Neuronal stem cell (in vitro differentiated cells): ENCODE measurements around the gene KCTD19.

Experiments used
- DNase-seq: peaks from one replicate; pipeline ENCODE4 v3.0.0-alpha.2; 2013; ENCODE audit warnings: low spot score
- H2AFZ ChIP-seq: one replicate; pipeline ENCODE4 v1.6.1; 2013; ENCODE audit warnings: mild to moderate bottlenecking, low read length, inconsistent platforms
- H2AK5ac ChIP-seq: 2 replicates; pipeline ENCODE4 v1.6.1; 2013; ENCODE audit warnings: low read depth, mild to moderate bottlenecking, inconsistent platforms, low read length, moderate library complexity, mixed read lengths
- H2BK120ac ChIP-seq: 2 replicates; pipeline ENCODE4 v1.6.1; 2013; ENCODE audit warnings: low read depth, mild to moderate bottlenecking, inconsistent platforms, low read length, moderate library complexity, mixed read lengths
- H2BK12ac ChIP-seq: one replicate; pipeline ENCODE4 v1.6.1; 2013; ENCODE audit warnings: low read length, inconsistent platforms
- H2BK15ac ChIP-seq: 2 replicates; pipeline ENCODE4 v1.6.1; 2013; ENCODE audit warnings: mild to moderate bottlenecking, low read length, inconsistent platforms, mixed read lengths
- H2BK5ac ChIP-seq: one replicate; pipeline ENCODE4 v1.6.1; 2013; ENCODE audit warnings: inconsistent platforms, mild to moderate bottlenecking, low read length, moderate library complexity
- H3K14ac ChIP-seq: one replicate; pipeline ENCODE4 v1.6.1; 2013; ENCODE audit warnings: low read length, inconsistent platforms
- H3K18ac ChIP-seq: 2 replicates; pipeline ENCODE4 v1.6.1; 2013; ENCODE audit warnings: low read length, inconsistent platforms
- H3K23ac ChIP-seq: 2 replicates; pipeline ENCODE4 v1.6.1; 2013; ENCODE audit warnings: low read depth, mild to moderate bottlenecking, mixed read lengths, low read length, inconsistent platforms; ENCODE audit not compliant: poor library complexity
- H3K27ac ChIP-seq: replicated peaks from 3 replicates; pipeline ENCODE4 v1.5.1; 2013; ENCODE audit warnings: low read length, inconsistent platforms
- H3K27me3 ChIP-seq, 3 experiments: 2 replicates each; pipeline ENCODE4 v1.6.1; 2013; ENCODE audit warnings: low read length in 3 of 3, mild to moderate bottlenecking in 2 of 3, inconsistent platforms in 1 of 3, low read depth in 1 of 3, mixed read lengths in 1 of 3, moderate library complexity in 1 of 3; ENCODE audit not compliant: control insufficient read depth in 3 of 3, insufficient read depth in 3 of 3
- H3K36me3 ChIP-seq, 2 donors: replicated peaks in 1 of 2; 2 replicates each; pipeline ENCODE4 v1.6.1; 2013; ENCODE audit warnings: low read length in 2 of 2; ENCODE audit not compliant: control insufficient read depth in 2 of 2, insufficient read depth in 2 of 2
- H3K4ac ChIP-seq: 2 replicates; pipeline ENCODE4 v1.6.1; 2013; ENCODE audit warnings: inconsistent platforms, mild to moderate bottlenecking, low read length, moderate library complexity
- H3K4me1 ChIP-seq, 2 donors: 1 replicate in 1 of 2; 2 replicates in 1 of 2; pipeline ENCODE4 v1.6.1; 2013; ENCODE audit warnings: low read length in 2 of 2, low read depth in 1 of 2; ENCODE audit not compliant: control insufficient read depth in 2 of 2, insufficient read depth in 1 of 2
- H3K4me2 ChIP-seq: one replicate; pipeline ENCODE4 v1.6.1; 2013; ENCODE audit warnings: mild to moderate bottlenecking, low read length, inconsistent platforms; ENCODE audit not compliant: insufficient read depth, poor library complexity, severe bottlenecking
- H3K4me3 ChIP-seq, 2 donors: 2 replicates each; pipeline ENCODE4 v1.5.1; 2013; ENCODE audit warnings: low read length in 2 of 2, mild to moderate bottlenecking in 2 of 2, inconsistent platforms in 1 of 2, moderate library complexity in 1 of 2
- H3K79me1 ChIP-seq: one replicate; pipeline ENCODE4 v1.6.1; 2013; ENCODE audit warnings: low read depth, mild to moderate bottlenecking, inconsistent platforms, low read length, moderate library complexity
- H3K9ac ChIP-seq: one replicate; pipeline ENCODE4 v1.6.1; 2013; ENCODE audit warnings: mild to moderate bottlenecking, low read depth, low read length, inconsistent platforms; ENCODE audit not compliant: poor library complexity
- H3K9me3 ChIP-seq, 2 donors: replicated peaks in 1 of 2; 2 replicates each; pipeline versions ENCODE3 to v1.6.1; 2013; ENCODE audit warnings: low read length in 2 of 2, mild to moderate bottlenecking in 2 of 2, inconsistent platforms in 1 of 2, low read depth in 1 of 2, mixed read lengths in 1 of 2, moderate library complexity in 1 of 2; ENCODE audit not compliant: control insufficient read depth in 2 of 2, insufficient read depth in 1 of 2
- H4K8ac ChIP-seq: one replicate; pipeline ENCODE4 v1.6.1; 2013; ENCODE audit warnings: low read depth, mild to moderate bottlenecking, inconsistent platforms, low read length, moderate library complexity
- H4K91ac ChIP-seq: one replicate; pipeline ENCODE4 v1.6.1; 2013; ENCODE audit warnings: low read length, low read depth, mild to moderate bottlenecking, inconsistent platforms; ENCODE audit not compliant: poor library complexity
- WGBS, 2 donors: extraction: QIAGEN DNeasy Blood & Tissue Kit; methylation state at CpG; one replicate each; pipeline ENCODE4 v1.1.7; 2013; ENCODE audit warnings: missing lambda C conversion rate in 2 of 2, mixed read lengths in 1 of 2; ENCODE audit not compliant: insufficient read length in 2 of 2, insufficient replicate concordance in 1 of 2; ENCODE audit errors: extremely low coverage in 2 of 2; 5-methylcytosine and 5-hydroxymethylcytosine counted together

KCTD19 gene

DNA sequence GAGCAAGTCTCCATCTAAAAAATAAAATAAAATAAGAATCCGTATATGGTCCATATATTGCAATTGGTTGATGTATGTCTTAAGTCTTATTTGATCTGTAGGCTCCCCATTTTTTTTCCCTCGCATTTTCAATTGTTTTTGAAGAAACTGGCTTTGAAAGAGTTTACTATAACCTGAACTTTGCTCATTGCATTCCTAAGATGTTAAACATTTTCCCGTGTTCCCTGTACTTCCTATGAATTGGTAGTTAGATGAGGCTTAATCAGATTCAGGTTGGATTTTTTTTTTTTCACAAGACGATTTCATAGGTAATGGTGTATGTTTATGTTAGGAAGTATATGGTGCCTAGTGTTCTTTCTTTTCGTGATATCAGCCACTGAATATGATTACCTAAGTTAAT lies 3.4 kb upstream of the KCTD19 start:
- H3K4me2 ChIP-seq = no peak overlapping the region
- H2AFZ ChIP-seq = no peak overlapping the region
- H3K23ac ChIP-seq = no peak overlapping the region
- H3K27me3 ChIP-seq = peaks cover 0 to 9% (median 5%) of the 10 kb centered on the region in 3 experiments
- H3K4me1 ChIP-seq = peaks cover 0 to 1% of the 10 kb centered on the region in 2 donors
- no peak overlapping the region for H2BK15ac ChIP-seq
- H3K18ac ChIP-seq = no peak overlapping the region
- no peak overlapping the region for H4K8ac ChIP-seq
- no peak overlapping the region for H2AK5ac ChIP-seq
- no peak overlapping the region for H3K27ac ChIP-seq
- H2BK120ac ChIP-seq = no peak overlapping the region
- no peaks in the 10 kb centered on the region for H3K36me3 ChIP-seq
- no peak overlapping the region for H3K4ac ChIP-seq
- no peak overlapping the region for H3K14ac ChIP-seq
- H3K9ac ChIP-seq = no peak overlapping the region
- H3K4me3 ChIP-seq = no peak overlapping the region
- H4K91ac ChIP-seq = no peak overlapping the region
- no peak overlapping the region for H2BK12ac ChIP-seq
- no peaks in the 10 kb centered on the region for H3K9me3 ChIP-seq
- H2BK5ac ChIP-seq = no peak overlapping the region
- WGBS, 2 donors = no CpG with 5 or more reads among the region's 5 CpGs
- H3K79me1 ChIP-seq = no peaks in the 10 kb centered on the region
- DNase-seq = no peak

DNA sequence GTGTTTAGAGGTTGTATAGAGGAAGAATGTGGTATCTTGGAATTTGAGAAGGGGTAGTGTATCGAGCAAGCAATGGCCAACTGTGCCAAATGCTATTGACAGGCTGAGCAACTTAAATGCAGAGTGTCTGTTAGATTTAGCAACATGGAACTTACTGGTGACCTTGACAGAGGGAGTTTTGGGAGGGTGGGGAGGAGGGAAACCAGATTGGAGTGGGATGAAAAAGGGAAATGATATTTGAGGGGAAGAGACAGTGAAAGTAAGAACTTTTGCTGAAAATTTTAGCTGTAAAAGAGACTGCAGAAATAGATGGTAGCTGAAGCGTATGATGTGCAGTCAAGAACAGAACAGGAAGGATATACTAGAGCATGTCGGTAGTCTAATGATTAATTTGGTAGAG lies 1.2 kb upstream of the KCTD19 start:
- H2BK15ac ChIP-seq = no peak overlapping the region
- H3K4me1 ChIP-seq = peaks cover 0 to 1% of the 10 kb centered on the region in 2 donors
- H2AFZ ChIP-seq = no peak overlapping the region
- no peak overlapping the region for H4K8ac ChIP-seq
- peaks cover 0 to 9% (median 8%) of the 10 kb centered on the region in 3 experiments for H3K27me3 ChIP-seq
- H3K36me3 ChIP-seq = no peaks in the 10 kb centered on the region
- H3K14ac ChIP-seq = no peak overlapping the region
- no peak overlapping the region for H3K4me2 ChIP-seq
- no peak overlapping the region for H3K4me3 ChIP-seq
- no peaks in the 10 kb centered on the region for H3K9me3 ChIP-seq
- H3K79me1 ChIP-seq = no peaks in the 10 kb centered on the region
- no peak overlapping the region for H2BK120ac ChIP-seq
- no peak overlapping the region for H2BK5ac ChIP-seq
- no CpG with 5 or more reads among the region's 3 CpGs for WGBS, 2 donors
- no peak overlapping the region for H3K27ac ChIP-seq
- no peak overlapping the region for H3K23ac ChIP-seq
- no peak overlapping the region for H3K18ac ChIP-seq
- no peak for DNase-seq
- H2BK12ac ChIP-seq = no peak overlapping the region
- no peak overlapping the region for H3K4ac ChIP-seq
- H3K9ac ChIP-seq = no peak overlapping the region
- H4K91ac ChIP-seq = no peak overlapping the region
- no peak overlapping the region for H2AK5ac ChIP-seq

DNA sequence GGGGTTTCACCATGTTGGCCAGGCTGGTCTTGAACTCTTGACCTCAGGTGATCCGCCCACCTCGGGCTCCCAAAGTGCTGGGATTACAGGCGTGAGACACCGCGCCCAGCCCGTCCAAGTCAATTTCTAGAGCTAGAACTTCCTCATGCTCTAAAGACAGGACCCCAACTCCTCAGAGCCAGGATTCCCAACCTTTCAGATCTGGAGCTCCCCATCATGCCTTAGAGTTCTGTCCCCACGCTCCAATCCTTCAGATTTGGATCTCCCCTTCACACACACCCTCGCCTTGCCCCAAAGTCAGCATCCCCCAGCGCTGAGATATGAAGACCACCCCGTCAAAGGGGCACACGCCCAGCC lies 448 bp downstream of the KCTD19 start:
- Histone ChIP-seq H3K14ac (peak overlapping the region; percentile 98), H2AFZ (peak overlapping the region; percentile 99), H4K8ac (peak overlapping the region; percentile 72), H2BK120ac (no peak overlapping the region), H3K4me1 (peaks cover 0 to 1% of the 10 kb centered on the region in 2 donors), H3K18ac (peak overlapping the region; percentile 95), H3K4me3 (peak overlapping the region; percentile 47 to 73), H3K27ac (no peak overlapping the region), H4K91ac (no peak overlapping the region), H3K27me3 (peaks cover 0 to 13% (median 12%) of the 10 kb centered on the region in 3 experiments), H3K79me1 (no peaks in the 10 kb centered on the region), H2BK5ac (peak overlapping the region; percentile 82), H3K36me3 (no peaks in the 10 kb centered on the region), H2BK12ac (no peak overlapping the region), H3K4me2 (peak overlapping the region; percentile 93), H3K23ac (no peak overlapping the region), H2BK15ac (peak overlapping the region; percentile 21), H3K9me3 (no peaks in the 10 kb centered on the region), H3K9ac (peak overlapping the region; percentile 84), H3K4ac (no peak overlapping the region), H2AK5ac (no peak overlapping the region)
- no peak for DNase-seq
- WGBS, 2 donors = no CpG with 5 or more reads among the region's 11 CpGs

DNA sequence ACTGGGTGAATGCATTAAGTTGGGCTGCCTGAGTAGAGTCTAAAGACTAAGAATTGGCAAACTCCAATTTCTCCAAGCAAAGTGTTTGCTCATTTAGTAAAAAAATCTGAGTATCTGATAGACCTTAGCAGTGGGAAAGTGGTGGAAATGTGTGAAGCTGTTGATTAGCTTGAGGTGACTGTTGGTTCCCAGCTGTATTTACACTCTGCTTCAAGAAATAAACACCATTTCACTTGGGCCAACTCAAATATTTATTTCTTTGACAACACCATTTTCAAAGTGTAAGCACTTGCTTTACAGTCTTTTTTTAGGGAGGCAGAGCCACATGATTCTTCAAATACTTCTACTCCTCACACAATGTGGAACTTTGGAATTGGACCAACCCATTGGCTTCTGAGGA lies 8.7 kb downstream of the KCTD19 start:
- H3K27ac ChIP-seq = no peak overlapping the region
- peaks cover 0 to 3% of the 10 kb centered on the region in 2 donors for H3K4me1 ChIP-seq
- no peak overlapping the region for H2BK120ac ChIP-seq
- no peak overlapping the region for H3K9ac ChIP-seq
- peaks cover 0 to 10% (median 5%) of the 10 kb centered on the region in 3 experiments for H3K27me3 ChIP-seq
- no peak overlapping the region for H2BK12ac ChIP-seq
- no peak overlapping the region for H3K14ac ChIP-seq
- H3K4me3 ChIP-seq = no peak overlapping the region
- no peak overlapping the region for H2AK5ac ChIP-seq
- H2AFZ ChIP-seq = no peak overlapping the region
- H3K4ac ChIP-seq = no peak overlapping the region
- H4K8ac ChIP-seq = no peak overlapping the region
- H3K4me2 ChIP-seq = no peak overlapping the region
- H2BK15ac ChIP-seq = no peak overlapping the region
- H2BK5ac ChIP-seq = no peak overlapping the region
- no peak overlapping the region for H3K23ac ChIP-seq
- no peaks in the 10 kb centered on the region for H3K36me3 ChIP-seq
- H3K79me1 ChIP-seq = no peaks in the 10 kb centered on the region
- DNase-seq = no peak
- no peaks in the 10 kb centered on the region for H3K9me3 ChIP-seq
- no peak overlapping the region for H4K91ac ChIP-seq
- no peak overlapping the region for H3K18ac ChIP-seq
